Activated naive CD4-positive, alpha-beta T cell treated with anti-CD3 and anti-CD28 coated beads for 36 hours (primary cell): ENCODE data around the gene ISG20L2. TPM values are rescaled to one million over a fixed set of nuclear protein-coding genes. Genes with fewer than 3 reads are reported as not detected.

Experiments
- CTCF ChIA-PET: fragments of 350-600 bp; sonication (Branson Sonifier 250); formaldehyde crosslinking; loops from one replicate; lab custom pipeline; 2021; ENCODE audit warnings: antibody characterized with exemption; lab: Charles Lee
- DNase-seq: peaks from one replicate; pipeline ENCODE4 v3.0.0-alpha.2; 2020
- H3K27ac Mint-ChIP-seq: one replicate; pipeline ENCODE4 v1.8.0; 2021; ENCODE audit warnings: mild to moderate bottlenecking, mixed read lengths
- H3K27me3 Mint-ChIP-seq: one replicate; pipeline ENCODE4 v1.8.0; 2021; ENCODE audit warnings: low read depth, mixed read lengths
- H3K36me3 Mint-ChIP-seq: one replicate; pipeline ENCODE4 v1.8.0; 2021; ENCODE audit warnings: low read depth, mixed read lengths
- H3K4me1 Mint-ChIP-seq: one replicate; pipeline ENCODE4 v1.8.0; 2021; ENCODE audit warnings: low read depth, mixed read lengths
- H3K4me3 Mint-ChIP-seq: one replicate; pipeline ENCODE4 v1.8.0; 2021; ENCODE audit warnings: mild to moderate bottlenecking, moderate library complexity, mixed read lengths
- H3K9me3 Mint-ChIP-seq: one replicate; pipeline ENCODE4 v1.8.0; 2021; ENCODE audit warnings: mixed read lengths
- intact Hi-C: fragments of 100-400 bp; cut with micrococcal nuclease; formaldehyde crosslinking; loops from one replicate; pipeline ENCODE4 v1.15.1; 2023
- total RNA-seq, 2 experiments: library from RNA; stranded (reverse); gene quantifications; one replicate each; pipeline ENCODE4 v1.2.3, GENCODE V29; 2021

ISG20L2 gene
- total RNA-seq, 2 experiments from 2014 or later = 24.8 to 28.7 TPM

GRCh38 chr1:156751451-156751756 lies 22.8 kb upstream of the ISG20L2 start, which contains the start of gene HDGF:
TSS of gene HDGF (minus strand) at chr1:156751675. CDS start at chr1:156751429, 246 bp downstream.
- Mint-ChIP-seq H3K4me1 (peaks cover 31% of the 10 kb centered on the region), H3K27me3 (no peaks in the 10 kb centered on the region), H3K9me3 (no peaks in the 10 kb centered on the region), H3K36me3 (peaks cover 29% of the 10 kb centered on the region), H3K27ac (peak within 1 kb of the TSS; percentile 97), H3K4me3 (peak within 1 kb of the TSS; percentile 99)
- no peak for DNase-seq
- CTCF ChIA-PET = interaction anchor here (1.2 to 4.0 kb wide), 3 partner anchors 10 to 23 kb away, joined by 5 to 48 read pairs (median 6); partner anchors contain the start of genes ISG20L2, METTL25B and MRPL24
- intact Hi-C loops = loop anchor here (1.0 kb wide), 4 partner anchors 10 to 65 kb away; partner anchors contain the start of genes ISG20L2, METTL25B, MRPL24 and PRCC

GRCh38 chr1:156750711-156751450 lies 22.3 kb upstream of the ISG20L2 start:
- CTCF ChIA-PET = interaction anchor here (4.0 kb wide), 1 partner anchor 23 kb away, joined by 48 read pairs; the partner anchor contains the start of genes ISG20L2 and METTL25B
- H3K4me3 Mint-ChIP-seq = peak overlapping the region; percentile 99
- peak overlapping the region; percentile 97 for H3K27ac Mint-ChIP-seq
- intact Hi-C loops = loop anchor here (1.0 kb wide), 4 partner anchors 10 to 65 kb away; partner anchors contain the start of genes ISG20L2, METTL25B, MRPL24 and PRCC
- H3K36me3 Mint-ChIP-seq = peaks cover 31% of the 10 kb centered on the region
- no peaks in the 10 kb centered on the region for H3K9me3 Mint-ChIP-seq
- H3K4me1 Mint-ChIP-seq = peaks cover 37% of the 10 kb centered on the region
- DNase-seq = peak; percentile 49
- H3K27me3 Mint-ChIP-seq = no peaks in the 10 kb centered on the region

GRCh38 chr1:156750191-156750672 lies 21.7 kb upstream of the ISG20L2 start:
- intact Hi-C loops = no loop called here
- Mint-ChIP-seq H3K4me1 (peaks cover 42% of the 10 kb centered on the region), H3K4me3 (peak overlapping the region; percentile 99), H3K27ac (peak overlapping the region; percentile 97), H3K9me3 (no peaks in the 10 kb centered on the region), H3K27me3 (no peaks in the 10 kb centered on the region), H3K36me3 (peaks cover 38% of the 10 kb centered on the region)
- CTCF ChIA-PET = interaction anchor here (1.1 to 4.0 kb wide), 2 partner anchors 22 to 88 kb away, joined by 3 to 48 read pairs; partner anchors contain the start of genes ISG20L2 and METTL25B
- peak; percentile 62 for DNase-seq

- Mint-ChIP-seq H3K27me3 (no peaks in the 10 kb centered on the region), H3K4me1 (peaks cover 39% of the 10 kb centered on the region), H3K4me3 (peak overlapping the region; percentile 99), H3K9me3 (no peaks in the 10 kb centered on the region), H3K36me3 (peaks cover 42% of the 10 kb centered on the region), H3K27ac (peak overlapping the region; percentile 97)
- intact Hi-C loops = loop anchor here (10.0 kb wide), 1 partner anchor 245 kb away; the partner anchor contains the start of gene MEF2D
- CTCF ChIA-PET = interaction anchor here (1.1 to 4.0 kb wide), 2 partner anchors 22 to 89 kb away, joined by 3 to 48 read pairs; partner anchors contain the start of genes ISG20L2 and METTL25B
- DNase-seq = no peak
Observed at GRCh38 chr1:156749419-156750118, 21.0 kb upstream of the ISG20L2 start.

GRCh38 chr1:156748670-156749418 lies 20.3 kb upstream of the ISG20L2 start:
- peaks cover 39% of the 10 kb centered on the region for H3K4me1 Mint-ChIP-seq
- H3K36me3 Mint-ChIP-seq = peaks cover 45% of the 10 kb centered on the region
- DNase-seq = peak; percentile 44
- H3K4me3 Mint-ChIP-seq = peak overlapping the region; percentile 99
- peak overlapping the region; percentile 97 for H3K27ac Mint-ChIP-seq
- H3K27me3 Mint-ChIP-seq = no peaks in the 10 kb centered on the region
- CTCF ChIA-PET = interaction anchor here (1.2 kb wide), 1 partner anchor 58 kb away, joined by 3 read pairs; no protein-coding TSS in a partner anchor
- H3K9me3 Mint-ChIP-seq = no peaks in the 10 kb centered on the region
- intact Hi-C loops = loop anchor here (10.0 kb wide), 1 partner anchor 244 kb away; the partner anchor contains the start of gene MEF2D

GRCh38 chr1:156747742-156748669 lies 19.4 kb upstream of the ISG20L2 start:
- intact Hi-C loops = loop anchor here (10.0 kb wide), 1 partner anchor 243 kb away; the partner anchor contains the start of gene MEF2D
- no peaks in the 10 kb centered on the region for H3K27me3 Mint-ChIP-seq
- no peaks in the 10 kb centered on the region for H3K9me3 Mint-ChIP-seq
- H3K36me3 Mint-ChIP-seq = peaks cover 48% of the 10 kb centered on the region
- peak overlapping the region; percentile 99 for H3K4me3 Mint-ChIP-seq
- CTCF ChIA-PET = interaction anchor here (0.9 to 1.9 kb wide), 4 partner anchors 8 to 58 kb away, joined by 3 to 9 read pairs (median 4); no protein-coding TSS in a partner anchor
- H3K27ac Mint-ChIP-seq = peak overlapping the region; percentile 97
- peaks cover 37% of the 10 kb centered on the region for H3K4me1 Mint-ChIP-seq
- DNase-seq = no peak

- peaks cover 56% of the 10 kb centered on the region for H3K36me3 Mint-ChIP-seq
- DNase-seq = peak; percentile 69
- no peaks in the 10 kb centered on the region for H3K27me3 Mint-ChIP-seq
- intact Hi-C loops = loop anchor here (10.0 kb wide), 1 partner anchor 242 kb away; the partner anchor contains the start of gene MEF2D
- peak overlapping the region; percentile 99 for H3K4me3 Mint-ChIP-seq
- H3K27ac Mint-ChIP-seq = peak overlapping the region; percentile 97
- CTCF ChIA-PET = interaction anchor here (0.9 to 1.9 kb wide), 5 partner anchors 10 to 58 kb away, joined by 3 to 9 read pairs (median 3); no protein-coding TSS in a partner anchor
- H3K4me1 Mint-ChIP-seq = peaks cover 42% of the 10 kb centered on the region
- no peaks in the 10 kb centered on the region for H3K9me3 Mint-ChIP-seq
Observed at GRCh38 chr1:156746728-156747631, 18.4 kb upstream of the ISG20L2 start.

- H3K27ac Mint-ChIP-seq = peak overlapping the region; percentile 89
- H3K4me1 Mint-ChIP-seq = peaks cover 48% of the 10 kb centered on the region
- DNase-seq = no peak
- intact Hi-C loops = loop anchor here (10.0 kb wide), 1 partner anchor 242 kb away; the partner anchor contains the start of gene MEF2D
- H3K36me3 Mint-ChIP-seq = peaks cover 62% of the 10 kb centered on the region
- peak overlapping the region; percentile 99 for H3K4me3 Mint-ChIP-seq
- no peaks in the 10 kb centered on the region for H3K27me3 Mint-ChIP-seq
- no peaks in the 10 kb centered on the region for H3K9me3 Mint-ChIP-seq
- CTCF ChIA-PET = interaction anchor here (1.0 to 1.9 kb wide), 2 partner anchors 22 to 58 kb away, joined by 3 to 4 read pairs; no protein-coding TSS in a partner anchor
Observed at GRCh38 chr1:156746406-156746727, 17.8 kb upstream of the ISG20L2 start.

- no peak overlapping the region for H3K4me3 Mint-ChIP-seq
- peak overlapping the region; percentile 89 for H3K27ac Mint-ChIP-seq
- no peaks in the 10 kb centered on the region for H3K9me3 Mint-ChIP-seq
- intact Hi-C loops = loop anchor here (10.0 kb wide), 1 partner anchor 241 kb away; the partner anchor contains the start of gene MEF2D
- no peaks in the 10 kb centered on the region for H3K27me3 Mint-ChIP-seq
- peaks cover 50% of the 10 kb centered on the region for H3K4me1 Mint-ChIP-seq
- CTCF ChIA-PET = interaction anchor here (1.0 to 1.9 kb wide), 3 partner anchors 20 to 57 kb away, joined by 3 to 4 read pairs (median 3); no protein-coding TSS in a partner anchor
- no peak for DNase-seq
- H3K36me3 Mint-ChIP-seq = peaks cover 64% of the 10 kb centered on the region
Observed at GRCh38 chr1:156745881-156746280, 17.3 kb upstream of the ISG20L2 start.
